Measurements from ENCODE around the gene PTGR3.

Gene PTGR3

GRCh38 chr18:75218065-75218923 lies 9.4 kb upstream of the PTGR3 start (continued):
- TF ChIP-seq PATZ1 (CRISPR knock-in tag; IDR thresholded peaks at IDR 0.05; ENCODE audit: borderline replicate concordance) (no peak), ISL1 (CRISPR knock-in tag; IDR thresholded peaks at IDR 0.05) (no peak)

GRCh38 chr18:75216911-75217689 lies 8.2 kb upstream of the PTGR3 start:
- TF ChIP-seq BACH2 (CRISPR knock-in tag; IDR thresholded peaks at IDR 0.05; ENCODE audit: borderline replicate concordance), result no peak
- no peak for TF ChIP-seq PPARA (CRISPR knock-in tag; IDR thresholded peaks at IDR 0.05; ENCODE audit: borderline replicate concordance)
- no peak for TF ChIP-seq ZFP3 (CRISPR knock-in tag; IDR thresholded peaks at IDR 0.05)
- no peak for TF ChIP-seq ZNF565 (CRISPR knock-in tag; conservative IDR thresholded peaks at IDR 0.05; ENCODE audit: low read depth)
- TF ChIP-seq, protein P1, sequence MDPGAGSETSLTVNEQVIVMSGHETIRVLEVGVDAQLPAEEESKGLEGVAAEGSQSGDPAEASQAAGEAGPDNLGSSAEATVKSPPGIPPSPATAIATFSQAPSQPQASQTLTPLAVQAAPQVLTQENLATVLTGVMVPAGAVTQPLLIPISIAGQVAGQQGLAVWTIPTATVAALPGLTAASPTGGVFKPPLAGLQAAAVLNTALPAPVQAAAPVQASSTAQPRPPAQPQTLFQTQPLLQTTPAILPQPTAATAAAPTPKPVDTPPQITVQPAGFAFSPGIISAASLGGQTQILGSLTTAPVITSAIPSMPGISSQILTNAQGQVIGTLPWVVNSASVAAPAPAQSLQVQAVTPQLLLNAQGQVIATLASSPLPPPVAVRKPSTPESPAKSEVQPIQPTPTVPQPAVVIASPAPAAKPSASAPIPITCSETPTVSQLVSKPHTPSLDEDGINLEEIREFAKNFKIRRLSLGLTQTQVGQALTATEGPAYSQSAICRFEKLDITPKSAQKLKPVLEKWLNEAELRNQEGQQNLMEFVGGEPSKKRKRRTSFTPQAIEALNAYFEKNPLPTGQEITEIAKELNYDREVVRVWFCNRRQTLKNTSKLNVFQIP (CRISPR knock-in tag; IDR thresholded peaks at IDR 0.05; ENCODE audit: borderline replicate concordance, low read depth), result no peak
- no peak for TF ChIP-seq CREB5 (CRISPR knock-in tag; IDR thresholded peaks at IDR 0.05; ENCODE audit: low read depth)
- no peak for TF ChIP-seq SNAI2 (CRISPR knock-in tag; IDR thresholded peaks at IDR 0.05)
- no peak for ATAC-seq

DNA sequence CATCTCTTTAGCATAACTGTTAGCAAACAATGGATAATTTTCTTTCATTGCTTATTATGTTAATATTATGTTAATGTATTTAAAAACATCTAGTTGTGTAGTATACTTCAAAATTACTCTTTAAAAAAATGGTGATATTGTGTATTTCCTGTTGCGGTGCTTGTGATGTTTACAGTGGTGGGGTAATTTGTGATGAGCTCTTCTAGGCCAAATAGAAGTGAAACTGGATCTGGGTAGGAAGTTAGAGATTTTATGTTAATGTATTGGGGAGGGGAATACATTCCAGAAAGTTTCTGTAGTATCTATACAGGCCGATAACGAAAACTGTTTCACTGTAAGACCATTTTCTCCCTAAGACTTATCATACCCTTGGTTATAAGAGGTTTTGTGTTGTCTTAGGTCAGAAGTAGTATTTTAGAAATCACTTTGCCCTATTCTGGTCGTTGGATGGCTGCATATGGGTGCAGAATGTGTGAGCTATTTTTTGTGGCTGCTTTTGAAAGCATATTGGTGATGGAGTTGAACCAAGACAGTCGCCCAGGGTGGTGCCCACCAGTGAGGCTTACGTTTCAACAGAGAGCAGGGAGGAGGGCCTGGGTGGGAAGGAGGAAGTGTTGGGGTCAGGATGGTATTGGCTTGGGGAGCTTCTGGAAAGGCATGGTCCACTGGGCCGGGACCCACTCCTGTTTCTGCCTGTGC lies 7.4 kb upstream of the PTGR3 start:
- no peak for ATAC-seq
- TF ChIP-seq ZFP30 (CRISPR knock-in tag; IDR thresholded peaks at IDR 0.05) (no peak), ZC3H10 (CRISPR knock-in tag; IDR thresholded peaks at IDR 0.05) (no peak), SNAI2 (CRISPR knock-in tag; IDR thresholded peaks at IDR 0.05) (no peak), ZFP3 (CRISPR knock-in tag; IDR thresholded peaks at IDR 0.05) (no peak), TOX (CRISPR knock-in tag; IDR thresholded peaks at IDR 0.05; ENCODE audit: borderline replicate concordance) (no peak), ZNF8 (CRISPR knock-in tag; IDR thresholded peaks at IDR 0.05) (no peak), RARB (CRISPR knock-in tag; IDR thresholded peaks at IDR 0.05) (no peak), CREB5 (CRISPR knock-in tag; IDR thresholded peaks at IDR 0.05; ENCODE audit: low read depth) (no peak), BACH2 (CRISPR knock-in tag; IDR thresholded peaks at IDR 0.05; ENCODE audit: borderline replicate concordance) (no peak)
- TF ChIP-seq, protein P2, sequence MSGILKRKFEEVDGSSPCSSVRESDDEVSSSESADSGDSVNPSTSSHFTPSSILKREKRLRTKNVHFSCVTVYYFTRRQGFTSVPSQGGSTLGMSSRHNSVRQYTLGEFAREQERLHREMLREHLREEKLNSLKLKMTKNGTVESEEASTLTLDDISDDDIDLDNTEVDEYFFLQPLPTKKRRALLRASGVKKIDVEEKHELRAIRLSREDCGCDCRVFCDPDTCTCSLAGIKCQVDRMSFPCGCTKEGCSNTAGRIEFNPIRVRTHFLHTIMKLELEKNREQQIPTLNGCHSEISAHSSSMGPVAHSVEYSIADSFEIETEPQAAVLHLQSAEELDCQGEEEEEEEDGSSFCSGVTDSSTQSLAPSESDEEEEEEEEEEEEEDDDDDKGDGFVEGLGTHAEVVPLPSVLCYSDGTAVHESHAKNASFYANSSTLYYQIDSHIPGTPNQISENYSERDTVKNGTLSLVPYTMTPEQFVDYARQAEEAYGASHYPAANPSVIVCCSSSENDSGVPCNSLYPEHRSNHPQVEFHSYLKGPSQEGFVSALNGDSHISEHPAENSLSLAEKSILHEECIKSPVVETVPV (CRISPR knock-in tag; IDR thresholded peaks at IDR 0.05), result no peak

DNA sequence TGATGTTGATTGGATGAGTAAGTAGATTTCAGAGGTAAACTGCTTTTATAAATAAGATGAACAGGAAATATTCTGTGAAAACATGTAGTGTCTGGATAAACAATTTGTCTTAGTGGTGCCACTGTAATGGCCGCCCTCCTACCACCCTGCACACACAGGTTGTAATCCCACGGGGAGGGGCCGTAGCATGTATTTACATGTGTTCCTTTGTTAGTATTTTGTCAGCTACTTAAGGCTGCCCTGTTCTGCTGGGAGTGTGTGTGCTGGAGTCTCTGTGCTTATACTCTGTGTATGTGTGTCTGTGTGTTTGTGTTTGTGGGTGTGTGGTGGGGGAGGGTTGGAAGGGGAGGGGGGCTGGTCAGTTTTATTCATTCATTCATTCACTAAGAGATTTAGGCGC lies 6.7 kb upstream of the PTGR3 start:
- ATAC-seq, result no peak
- no peak for TF ChIP-seq CSDC2 (CRISPR knock-in tag; IDR thresholded peaks at IDR 0.05)
- TF ChIP-seq ESRRG (CRISPR knock-in tag; IDR thresholded peaks at IDR 0.05), result no peak
- no peak for TF ChIP-seq RARB (CRISPR knock-in tag; IDR thresholded peaks at IDR 0.05)
- TF ChIP-seq BACH2 (CRISPR knock-in tag; IDR thresholded peaks at IDR 0.05; ENCODE audit: borderline replicate concordance), result no peak
- TF ChIP-seq TOX (CRISPR knock-in tag; IDR thresholded peaks at IDR 0.05; ENCODE audit: borderline replicate concordance), result no peak
- TF ChIP-seq CREB5 (CRISPR knock-in tag; IDR thresholded peaks at IDR 0.05; ENCODE audit: low read depth), result no peak

Data from SK-N-SH treated with all-trans-retinoic acid at 6 μM for 48 hours (cell line).